ENCODE data around the gene LAPTM5. TPM values are rescaled to one million over a fixed set of nuclear protein-coding genes. Genes with fewer than 3 reads are reported as not detected.

The LAPTM5 gene
- total RNA-seq, 1 experiment from 2014 or later, result 1.5 TPM

DNA sequence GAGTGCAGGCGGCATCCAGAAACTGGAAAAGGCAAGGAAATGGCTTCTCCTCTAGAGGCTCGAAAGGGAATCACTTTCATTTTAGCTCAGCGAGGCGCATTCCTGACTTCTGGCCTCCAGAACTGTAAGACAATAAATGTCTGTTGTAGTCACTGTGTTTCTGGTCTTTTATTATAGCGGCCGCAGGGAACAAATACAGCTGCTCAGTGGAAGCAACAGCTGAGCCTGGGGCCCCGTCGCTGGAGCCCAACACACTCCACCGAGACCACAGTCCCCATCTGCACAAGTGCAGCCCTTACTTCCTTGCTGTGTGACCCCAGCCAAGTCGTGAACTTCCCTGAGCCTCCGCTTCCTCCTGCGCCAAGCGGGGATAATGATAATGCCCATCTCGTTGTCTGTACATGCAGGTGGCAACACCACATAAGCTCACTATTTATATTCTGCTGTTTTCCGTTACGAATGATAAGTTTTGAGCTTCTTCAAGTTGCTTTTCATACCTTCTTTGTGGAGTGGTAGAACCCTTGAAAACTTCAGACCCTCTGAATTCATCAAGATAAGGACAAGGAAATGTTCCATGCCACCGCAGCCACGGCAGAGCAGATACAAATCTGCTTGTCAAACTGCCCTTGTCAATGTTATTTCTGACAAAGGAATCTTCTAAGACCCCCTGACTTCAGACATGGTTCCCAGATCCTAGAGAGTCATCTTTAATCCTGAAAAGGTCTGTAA, 3.2 kb upstream of the LAPTM5 start (continued):
- TF ChIP-seq, protein P1, sequence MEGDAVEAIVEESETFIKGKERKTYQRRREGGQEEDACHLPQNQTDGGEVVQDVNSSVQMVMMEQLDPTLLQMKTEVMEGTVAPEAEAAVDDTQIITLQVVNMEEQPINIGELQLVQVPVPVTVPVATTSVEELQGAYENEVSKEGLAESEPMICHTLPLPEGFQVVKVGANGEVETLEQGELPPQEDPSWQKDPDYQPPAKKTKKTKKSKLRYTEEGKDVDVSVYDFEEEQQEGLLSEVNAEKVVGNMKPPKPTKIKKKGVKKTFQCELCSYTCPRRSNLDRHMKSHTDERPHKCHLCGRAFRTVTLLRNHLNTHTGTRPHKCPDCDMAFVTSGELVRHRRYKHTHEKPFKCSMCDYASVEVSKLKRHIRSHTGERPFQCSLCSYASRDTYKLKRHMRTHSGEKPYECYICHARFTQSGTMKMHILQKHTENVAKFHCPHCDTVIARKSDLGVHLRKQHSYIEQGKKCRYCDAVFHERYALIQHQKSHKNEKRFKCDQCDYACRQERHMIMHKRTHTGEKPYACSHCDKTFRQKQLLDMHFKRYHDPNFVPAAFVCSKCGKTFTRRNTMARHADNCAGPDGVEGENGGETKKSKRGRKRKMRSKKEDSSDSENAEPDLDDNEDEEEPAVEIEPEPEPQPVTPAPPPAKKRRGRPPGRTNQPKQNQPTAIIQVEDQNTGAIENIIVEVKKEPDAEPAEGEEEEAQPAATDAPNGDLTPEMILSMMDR (IDR thresholded peaks at IDR 0.05 in 2 of 3, conservative IDR thresholded peaks at IDR 0.05 in 1 of 3; ENCODE audit: borderline replicate concordance in 1 of 3, insufficient read depth in 1 of 3, low read depth in 2 of 3, low read length in 2 of 3), result no peak
- no peak for TF ChIP-seq SIN3A (IDR thresholded peaks at IDR 0.05; ENCODE audit: low read depth)
- no peak for TF ChIP-seq SP1 (IDR thresholded peaks at IDR 0.05; ENCODE audit: low read depth)
- no peak for TF ChIP-seq EZH2phosphoT487 (IDR thresholded peaks at IDR 0.05; ENCODE audit: borderline replicate concordance)
- TF ChIP-seq SRF (IDR thresholded peaks at IDR 0.05; ENCODE audit: low read depth), result no peak

DNA sequence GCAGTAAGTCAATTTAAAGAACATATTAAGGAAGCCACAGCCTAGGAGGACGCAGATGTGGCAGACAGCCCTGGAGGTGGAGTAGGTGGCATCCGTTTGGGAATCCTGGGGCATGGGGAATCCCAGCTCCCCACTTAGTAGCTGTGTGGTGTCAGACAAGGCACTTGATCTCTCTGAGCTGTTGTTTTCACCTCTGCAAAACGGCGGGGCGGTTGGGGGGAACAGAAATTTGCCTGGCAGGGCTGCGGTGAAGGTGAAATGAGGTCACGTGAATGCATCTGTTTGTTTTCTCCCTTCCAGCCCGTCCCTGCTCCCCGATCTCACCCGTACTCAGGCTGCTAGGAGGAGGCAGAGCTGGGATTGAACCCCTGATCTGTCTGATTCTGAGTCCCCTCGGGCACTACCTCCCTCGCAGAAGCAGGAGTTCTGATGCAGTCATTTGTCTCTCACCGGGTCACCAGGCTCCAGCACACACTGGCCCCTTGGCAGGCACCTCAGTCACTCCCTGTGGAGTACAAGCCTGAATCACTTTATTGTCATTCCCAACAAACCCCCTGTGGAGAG, 2.2 kb upstream of the LAPTM5 start:
- H3K27ac ChIP-seq (ENCODE audit: low read depth, low read length), result no peak overlapping the region
- CTCF ChIA-PET, result no interaction called here
- POLR2A ChIA-PET, result no interaction called here
- no peak overlapping the region for H2AFZ ChIP-seq (ENCODE audit: low read depth, low read length, poor library complexity, severe bottlenecking)
- no peaks in the 10 kb centered on the region for H4K20me1 ChIP-seq (ENCODE audit: insufficient read depth)
- ATAC-seq (no peak), DNase-seq (ENCODE audit: low read depth, low spot score) (no peak)
- peak overlapping the region; percentile 35 for H3K4me2 ChIP-seq (ENCODE audit: low read length)
- no peaks in the 10 kb centered on the region for H3K79me2 ChIP-seq (ENCODE audit: insufficient read depth, low read length)
- intact Hi-C loops (cut with micrococcal nuclease), result no loop called here
- H3K9me3 ChIP-seq (ENCODE audit: control insufficient read depth in 1 of 2, insufficient read depth in 1 of 2, low read depth in 1 of 2, low read length in 2 of 2), result no peaks in the 10 kb centered on the region
- TF ChIP-seq POLR2A (IDR thresholded peaks at IDR 0.05; ENCODE audit: borderline replicate concordance, extremely low read depth, insufficient read depth, insufficient read length), result no peak
- no TSS peak for BruUV-seq (replicated peaks)
- peaks cover 0 to 27% of the 10 kb centered on the region in 2 experiments; a peak in 3 of 4 replicates for H3K4me1 ChIP-seq (ENCODE audit: control insufficient read depth in 1 of 2, insufficient read depth in 2 of 2, low read length in 2 of 2)
- no peak overlapping the region for H3K4me3 ChIP-seq (replicated peaks in 1 of 2; ENCODE audit: low read depth in 1 of 2, low read length in 2 of 2)
- no peak overlapping the region for H3K9ac ChIP-seq (ENCODE audit: low read length)
- H3K9me2 ChIP-seq (ENCODE audit: insufficient read depth), result no peaks in the 10 kb centered on the region
- RAD21 ChIA-PET (ENCODE audit: low non-redundant PET in 1 of 2, low total read pairs in 2 of 2, uncharacterized antibody in 2 of 2, unreplicated experiment in 2 of 2), result no interaction called here
- no peaks in the 10 kb centered on the region for H3K36me3 ChIP-seq (ENCODE audit: control insufficient read depth in 1 of 2, insufficient read depth in 2 of 2, low read length in 2 of 2)
- H3K27me3 ChIP-seq (ENCODE audit: insufficient read depth, low read length), result no peaks in the 10 kb centered on the region

Measured in HCT116 (cell line).